Measurements from ENCODE around the gene RNPS1.

- TF ChIP-seq CTCF (IDR thresholded peaks at IDR 0.05): peak in 2 of 5 experiments; percentile 11 to 18
- TF ChIP-seq POLR2A (IDR thresholded peaks at IDR 0.05): no peak
- no peak for TF ChIP-seq EP300 (IDR thresholded peaks at IDR 0.05)
Observed at GRCh38 chr16:2296661-2297505, 29.0 kb upstream of the RNPS1 start.
